ENCODE measurements around the gene POU3F3.

The POU3F3 gene

GRCh38 chr2:104853534-104854497, at the start of gene POU3F3:
Gene POU3F3 (plus strand): TSS chr2:104854115. CDS start chr2:104855511, 1,396 bp downstream.
- no peak for DNase-seq

- DNase-seq, result no peak
These were observed 49.6 kb upstream of the POU3F3 start for GRCh38 chr2:104804148-104804890.

GRCh38 chr2:104812286-104812685, 41.6 kb upstream of the POU3F3 start:
- no peak for DNase-seq

- no peak for DNase-seq
These were observed 37.8 kb upstream of the POU3F3 start for GRCh38 chr2:104816143-104816542.

GRCh38 chr2:104818264-104818663, 35.7 kb upstream of the POU3F3 start:
- no peak for DNase-seq

- no peak for DNase-seq
These were observed 33.8 kb upstream of the POU3F3 start for GRCh38 chr2:104820126-104820525.

GRCh38 chr2:104825124-104825865, 28.6 kb upstream of the POU3F3 start:
- no peak for DNase-seq

- DNase-seq, result no peak
These were observed 27.9 kb upstream of the POU3F3 start for GRCh38 chr2:104826016-104826415.

- DNase-seq, result no peak
These were observed 22.2 kb upstream of the POU3F3 start for GRCh38 chr2:104831742-104832141.

GRCh38 chr2:104834431-104835153, 19.3 kb upstream of the POU3F3 start:
- DNase-seq, result no peak

- no peak for DNase-seq
These were observed 17.6 kb upstream of the POU3F3 start for GRCh38 chr2:104836265-104836664.

- no peak for DNase-seq
These were observed 17.1 kb upstream of the POU3F3 start for GRCh38 chr2:104836841-104837240.

GRCh38 chr2:104840156-104840555, 13.8 kb upstream of the POU3F3 start:
- DNase-seq, result no peak

- DNase-seq, result no peak
These were observed 12.9 kb upstream of the POU3F3 start for GRCh38 chr2:104840893-104841585.

- DNase-seq, result no peak
These were observed 12.2 kb upstream of the POU3F3 start for GRCh38 chr2:104841744-104842143.

GRCh38 chr2:104844807-104845551, 8.9 kb upstream of the POU3F3 start:
- DNase-seq, result no peak

- no peak for DNase-seq
These were observed 8.4 kb upstream of the POU3F3 start for GRCh38 chr2:104845552-104845931.

- no peak for DNase-seq
These were observed 7.7 kb upstream of the POU3F3 start for GRCh38 chr2:104845946-104846785.

- DNase-seq, result no peak
These were observed 6.9 kb upstream of the POU3F3 start for GRCh38 chr2:104846786-104847585.
